Measurements from ENCODE around the gene CRKL. TPM values are rescaled to one million over a fixed set of nuclear protein-coding genes. Genes with fewer than 3 reads are reported as not detected.

CRKL gene, protein sequence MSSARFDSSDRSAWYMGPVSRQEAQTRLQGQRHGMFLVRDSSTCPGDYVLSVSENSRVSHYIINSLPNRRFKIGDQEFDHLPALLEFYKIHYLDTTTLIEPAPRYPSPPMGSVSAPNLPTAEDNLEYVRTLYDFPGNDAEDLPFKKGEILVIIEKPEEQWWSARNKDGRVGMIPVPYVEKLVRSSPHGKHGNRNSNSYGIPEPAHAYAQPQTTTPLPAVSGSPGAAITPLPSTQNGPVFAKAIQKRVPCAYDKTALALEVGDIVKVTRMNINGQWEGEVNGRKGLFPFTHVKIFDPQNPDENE
- total RNA-seq (2012; rRNA removed) (35.5 and 35.8 TPM in 2 replicates), polyA plus RNA-seq (2012; rRNA removed) (18.7 and 20.6 TPM in 2 replicates), Bru-seq, nascent RNA (percentile 75 among the genes with signal in this experiment), BruChase-seq, experiment 1, labeled RNA remaining after a 6-hour chase (percentile 89 among the genes with signal in this experiment), BruChase-seq, experiment 2, labeled RNA remaining after a 2-hour chase (percentile 93 among the genes with signal in this experiment)
- polyA plus RNA-seq (2012; cell fraction: cytosol; rRNA removed) = 10.2 and 12.1 TPM in 2 replicates
- 8.6 and 11.6 TPM in 2 replicates for polyA plus RNA-seq (2012; cell fraction: nucleus; rRNA removed; ENCODE audit: low replicate concordance)
- long read RNA-seq, full-length matches to known transcripts = 22 of 42 reads
- long read RNA-seq, partial matches to known transcripts = 19 of 42 reads
- long read RNA-seq, other reads (novel, unspliced or antisense) = 1 of 42 reads

DNA sequence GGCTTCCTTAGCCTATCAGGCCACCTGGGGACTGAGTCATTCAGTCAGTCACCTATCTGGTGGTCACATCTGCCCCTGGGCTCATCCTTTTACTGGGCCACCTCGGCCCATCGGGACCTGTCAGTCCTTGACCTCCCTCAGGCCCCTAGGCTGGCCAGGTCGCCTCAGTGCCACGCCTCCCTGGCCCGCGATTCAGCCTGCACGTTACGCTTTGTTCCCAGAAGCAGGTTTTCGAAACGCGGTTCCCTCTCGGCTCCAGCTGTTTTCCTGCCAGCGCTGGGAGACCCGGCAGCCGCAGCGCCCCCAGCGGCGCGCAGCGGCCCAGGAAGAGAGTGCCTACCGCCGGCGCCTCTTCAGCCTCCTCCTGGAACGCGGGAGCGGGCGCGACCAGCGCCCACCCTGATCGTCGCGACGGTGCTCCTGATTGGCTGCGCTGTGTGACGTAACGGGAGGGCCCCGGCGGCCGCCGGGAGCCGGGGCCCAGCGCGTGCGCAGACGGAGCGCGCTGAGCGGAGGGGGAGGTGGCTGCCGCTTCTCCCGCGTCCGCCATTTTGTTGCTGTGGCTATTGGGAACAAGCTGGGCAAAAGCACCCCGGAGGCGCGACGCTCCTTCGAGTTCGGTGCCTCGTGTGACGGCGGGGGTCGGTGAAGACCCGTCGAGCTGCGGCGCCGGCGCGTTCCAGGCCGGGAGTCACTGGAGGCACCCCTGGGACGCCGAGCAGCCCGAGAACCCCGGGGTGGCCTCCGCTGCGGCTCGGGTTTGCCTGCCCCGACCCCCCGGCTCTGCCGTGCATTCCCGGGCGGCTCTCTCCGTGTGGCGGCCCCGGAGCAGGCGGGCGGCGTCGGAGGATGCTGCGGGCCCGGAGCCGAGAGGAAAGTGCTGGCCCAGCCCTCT lies at the start of gene CRKL:
CRKL (plus strand) TSS at position 492 of the 895 bp plus-strand sequence. CDS start 528 bp downstream, outside the sequence.
- in situ Hi-C loops (cut with MboI; ENCODE audit: low sequenced_read_pairs) = no loop called here
- CTCF ChIA-PET = interaction anchor here (0.6 to 1.3 kb wide), 10 partner anchors 9 to 212 kb away, joined by 3 to 9 read pairs (median 6); no protein-coding TSS in a partner anchor
- peak; percentile 62 for TF ChIP-seq RAD21 (IDR thresholded peaks at IDR 0.05; ENCODE audit: low read length)
- TF ChIP-seq MAZ (IDR thresholded peaks at IDR 0.05; ENCODE audit: borderline replicate concordance, low read depth, low read length) = peak; percentile 69; the same call in 1 of the 2 replicates
- 0 out of 2 replicates have a peak, but pooled peaks have one; percentile 9 for TF ChIP-seq FOS (IDR thresholded peaks at IDR 0.05; ENCODE audit: low read depth, low read length)
- TF ChIP-seq, protein P1, sequence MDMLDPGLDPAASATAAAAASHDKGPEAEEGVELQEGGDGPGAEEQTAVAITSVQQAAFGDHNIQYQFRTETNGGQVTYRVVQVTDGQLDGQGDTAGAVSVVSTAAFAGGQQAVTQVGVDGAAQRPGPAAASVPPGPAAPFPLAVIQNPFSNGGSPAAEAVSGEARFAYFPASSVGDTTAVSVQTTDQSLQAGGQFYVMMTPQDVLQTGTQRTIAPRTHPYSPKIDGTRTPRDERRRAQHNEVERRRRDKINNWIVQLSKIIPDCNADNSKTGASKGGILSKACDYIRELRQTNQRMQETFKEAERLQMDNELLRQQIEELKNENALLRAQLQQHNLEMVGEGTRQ (IDR thresholded peaks at IDR 0.05; ENCODE audit: low read depth, low read length) = no peak
- TF ChIP-seq MAFK (IDR thresholded peaks at IDR 0.05; ENCODE audit: low read depth, low read length) = no peak
- no peak for TF ChIP-seq POLR2A (IDR thresholded peaks at IDR 0.05; ENCODE audit: low read depth, low read length)
- TF ChIP-seq, protein P2, sequence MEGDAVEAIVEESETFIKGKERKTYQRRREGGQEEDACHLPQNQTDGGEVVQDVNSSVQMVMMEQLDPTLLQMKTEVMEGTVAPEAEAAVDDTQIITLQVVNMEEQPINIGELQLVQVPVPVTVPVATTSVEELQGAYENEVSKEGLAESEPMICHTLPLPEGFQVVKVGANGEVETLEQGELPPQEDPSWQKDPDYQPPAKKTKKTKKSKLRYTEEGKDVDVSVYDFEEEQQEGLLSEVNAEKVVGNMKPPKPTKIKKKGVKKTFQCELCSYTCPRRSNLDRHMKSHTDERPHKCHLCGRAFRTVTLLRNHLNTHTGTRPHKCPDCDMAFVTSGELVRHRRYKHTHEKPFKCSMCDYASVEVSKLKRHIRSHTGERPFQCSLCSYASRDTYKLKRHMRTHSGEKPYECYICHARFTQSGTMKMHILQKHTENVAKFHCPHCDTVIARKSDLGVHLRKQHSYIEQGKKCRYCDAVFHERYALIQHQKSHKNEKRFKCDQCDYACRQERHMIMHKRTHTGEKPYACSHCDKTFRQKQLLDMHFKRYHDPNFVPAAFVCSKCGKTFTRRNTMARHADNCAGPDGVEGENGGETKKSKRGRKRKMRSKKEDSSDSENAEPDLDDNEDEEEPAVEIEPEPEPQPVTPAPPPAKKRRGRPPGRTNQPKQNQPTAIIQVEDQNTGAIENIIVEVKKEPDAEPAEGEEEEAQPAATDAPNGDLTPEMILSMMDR (conservative IDR thresholded peaks at IDR 0.05; ENCODE audit: low read depth, low read length) = peak; percentile 98
- TF ChIP-seq, protein P3, sequence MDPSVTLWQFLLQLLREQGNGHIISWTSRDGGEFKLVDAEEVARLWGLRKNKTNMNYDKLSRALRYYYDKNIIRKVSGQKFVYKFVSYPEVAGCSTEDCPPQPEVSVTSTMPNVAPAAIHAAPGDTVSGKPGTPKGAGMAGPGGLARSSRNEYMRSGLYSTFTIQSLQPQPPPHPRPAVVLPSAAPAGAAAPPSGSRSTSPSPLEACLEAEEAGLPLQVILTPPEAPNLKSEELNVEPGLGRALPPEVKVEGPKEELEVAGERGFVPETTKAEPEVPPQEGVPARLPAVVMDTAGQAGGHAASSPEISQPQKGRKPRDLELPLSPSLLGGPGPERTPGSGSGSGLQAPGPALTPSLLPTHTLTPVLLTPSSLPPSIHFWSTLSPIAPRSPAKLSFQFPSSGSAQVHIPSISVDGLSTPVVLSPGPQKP (IDR thresholded peaks at IDR 0.05; ENCODE audit: borderline replicate concordance, low read depth, low read length) = no peak
- no peak for TF ChIP-seq RCOR1 (IDR thresholded peaks at IDR 0.05; ENCODE audit: insufficient replicate concordance, low read length)

More for the DNA sequence above, at the start of gene CRKL:
- H3K9ac ChIP-seq (ENCODE audit: low read depth, low read length) = peak within 1 kb of the TSS; percentile 92
- POLR2A ChIA-PET (ENCODE audit: unreplicated experiment) = no interaction called here
- H3K18ac ChIP-seq (ENCODE audit: low read depth, low read length) = peak within 1 kb of the TSS; percentile 62
- TSS peak; percentile 72 for BruUV-seq (replicated peaks)
- H2AK5ac ChIP-seq (ENCODE audit: low read depth, low read length) = peak within 1 kb of the TSS; percentile 84
- ATAC-seq (ENCODE audit: low read depth) (peak; percentile 99), DNase-seq (peak; percentile 97)
- peak within 1 kb of the TSS; percentile 82 to 98 for H4K8ac ChIP-seq (ENCODE audit: low read depth in 2 of 2, low read length in 2 of 2)
- H3K4me3 ChIP-seq (ENCODE audit: insufficient read depth, low read depth, low read length) = peak within 1 kb of the TSS; percentile 87
- peak within 1 kb of the TSS; percentile 83; the same call in 1 of the 2 replicates for H2BK20ac ChIP-seq (ENCODE audit: low read depth, low read length)
- peak within 1 kb of the TSS; percentile 96; the same call in 2 of the 3 replicates for H2BK15ac ChIP-seq (ENCODE audit: low read depth, low read length)
- peaks cover 0 to 12% of the 10 kb centered on the region in 2 experiments; a peak in 2 of 4 replicates for H3K79me1 ChIP-seq (ENCODE audit: low read depth in 1 of 2, low read length in 2 of 2)
- dilution Hi-C loops (cut with HindIII; ENCODE audit: low sequenced_read_pairs, unreplicated experiment) (no loop called here), intact Hi-C loops (cut with micrococcal nuclease) (loop anchor here (2.0 to 10.0 kb wide), 2 partner anchors 32 to 112 kb away; no protein-coding TSS in a partner anchor)
- H2BK5ac ChIP-seq (ENCODE audit: low read depth, low read length, poor library complexity, severe bottlenecking) = peak within 1 kb of the TSS; percentile 91
- H3K4ac ChIP-seq (ENCODE audit: low read depth, low read length) = peak within 1 kb of the TSS; percentile 94
- peak within 1 kb of the TSS; percentile 88 for H2BK120ac ChIP-seq (ENCODE audit: low read depth, low read length)
- peak within 1 kb of the TSS; percentile 93 for H3K27ac ChIP-seq (ENCODE audit: insufficient read depth, low read length)
- H3K36me3 ChIP-seq (ENCODE audit: control insufficient read depth, insufficient read depth, low read length) = no peaks in the 10 kb centered on the region
- peak within 1 kb of the TSS; percentile 96 for H3K23ac ChIP-seq (ENCODE audit: low read depth, low read length)
- peak within 1 kb of the TSS; percentile 98 for H2AFZ ChIP-seq (replicated peaks; ENCODE audit: low read length, poor library complexity)
- H4K20me1 ChIP-seq (ENCODE audit: insufficient read depth, low read length) = peaks cover 45% of the 10 kb centered on the region
- no peaks in the 10 kb centered on the region for H3K27me3 ChIP-seq (ENCODE audit: control insufficient read depth, insufficient read depth, low read length)
- peak within 1 kb of the TSS; percentile 87 for H4K5ac ChIP-seq (ENCODE audit: low read depth, low read length)
- peak within 1 kb of the TSS; percentile 87 for H4K91ac ChIP-seq (ENCODE audit: insufficient read depth, low read depth, low read length)
- no peaks in the 10 kb centered on the region for H3K9me3 ChIP-seq (ENCODE audit: control insufficient read depth, insufficient read depth, low read length)
- H3K9me1 ChIP-seq (ENCODE audit: insufficient read depth, low read length) = peaks cover 6% of the 10 kb centered on the region; the same call in 1 of the 2 replicates
- H3K4me1 ChIP-seq (ENCODE audit: control insufficient read depth, insufficient read depth, low read length) = 0 out of 2 replicates have a peak, but pooled peaks cover 6% of the 10 kb centered on the region
- H3K4me2 ChIP-seq (ENCODE audit: low read depth, low read length) = peak within 1 kb of the TSS; percentile 96
- H3K56ac ChIP-seq (ENCODE audit: extremely low read depth, insufficient read depth, low read length) = peak within 1 kb of the TSS; percentile 87
- peak within 1 kb of the TSS; percentile 98 for H2AK9ac ChIP-seq (replicated peaks; ENCODE audit: low read depth, low read length, poor library complexity)
- H3K14ac ChIP-seq (replicated peaks; ENCODE audit: low read depth, low read length) = peak within 1 kb of the TSS; percentile 98
- WGBS, 2 experiments (ENCODE audit: extremely low coverage in 2 of 2, insufficient read length in 1 of 2) = 0% methylated on average over 52 of the region's 92 CpGs; no CpG with 5 or more reads in 1 of the 2 experiments

All from IMR-90 (cell line).